A549 (cell line): Measurements from ENCODE around the gene CARD11. TPM values are rescaled to one million over a fixed set of nuclear protein-coding genes. Genes with fewer than 3 reads are reported as not detected.

Experiments
- ATAC-seq, 2 experiments: fragments of 200-7000 bp in 1 of 2; fragments of >200 bp in 1 of 2; cut with Nextera tagmentation in 1 of 2; cut with Tn5 transposase in 1 of 2; 3 replicates each; pipeline versions ENCODE4 v1.8.0 to v1.9.1; 2018 to 2020; ENCODE audit warnings: mild to moderate bottlenecking in 1 of 2, moderate library complexity in 1 of 2
- CTCF ChIA-PET: fragments of 300-600 bp; sonication (Branson Sonifier 250); formaldehyde crosslinking; extraction: SDS; loops from one replicate; lab custom pipeline; 2021; ENCODE audit warnings: antibody characterized with exemption, inconsistent platforms; lab: Yijun Ruan, JAX
- POLR2A ChIA-PET: fragments of 350-600 bp; formaldehyde crosslinking; extraction: SDS; loops from one replicate; lab custom pipeline; 2021; ENCODE audit warnings: antibody characterized with exemption, inconsistent platforms; lab: Yijun Ruan, JAX
- DNase-seq, 2 experiments: peaks; one replicate each; pipeline versions ENCODE4 v3.0.0 to v3.0.0-alpha.2; 2011 to 2016; ENCODE audit warnings: low read depth in 1 of 2, low spot score in 1 of 2
- FAIRE-seq: peaks from 2 replicates; lab custom pipeline; 2011; peaks lifted over from hg19 to GRCh38; lab: Jason Lieb, UNC
- H3K27ac ChIP-seq, 2 experiments: fragments of >200 bp; sonication (Bioruptor Twin); formaldehyde crosslinking; 3 replicates each; pipeline ENCODE4 v1.5.1; 2016 to 2017
- H3K4me1 ChIP-seq: fragments of >200 bp; sonication (Bioruptor Twin); formaldehyde crosslinking; 3 replicates; pipeline ENCODE4 v1.6.1; 2016
- H3K4me2 ChIP-seq: fragments of >200 bp; sonication (Bioruptor Twin); formaldehyde crosslinking; 3 replicates; pipeline ENCODE4 v1.6.1; 2016
- H3K4me3 ChIP-seq: fragments of >200 bp; sonication (Bioruptor Twin); formaldehyde crosslinking; 3 replicates; pipeline ENCODE4 v1.5.1; 2016
- H3K9me3 ChIP-seq: fragments of >200 bp; sonication (Bioruptor Twin); formaldehyde crosslinking; 3 replicates; pipeline ENCODE4 v1.6.1; 2016
- ATOH8 ChIP-seq: fragments of 250-450 bp; sonication (Bioruptor Pico); IDR thresholded peaks from 2 replicates; pipeline ENCODE4 v1.5.0; 2020; ENCODE audit warnings: low read depth, mild to moderate bottlenecking, moderate library complexity
- BHLHE40 ChIP-seq: IDR thresholded peaks from 2 replicates; pipeline ENCODE4 v1.6.1; 2012; ENCODE audit warnings: low read depth, low read length, inconsistent platforms
- CBX8 ChIP-seq: fragments of 200-600 bp; sonication (generic); IDR thresholded peaks from 2 replicates; pipeline ENCODE4 v1.6.1; 2016
- CTCF ChIP-seq: fragments of >200 bp; sonication (Bioruptor Twin); formaldehyde crosslinking; IDR thresholded peaks from 3 replicates; pipeline ENCODE4 v1.5.1; 2016
- EP300 ChIP-seq, 2 experiments: fragments of >200 bp; sonication (Bioruptor Twin); formaldehyde crosslinking; IDR thresholded peaks; 2 replicates in 1 of 2; 3 replicates in 1 of 2; pipeline ENCODE4 v1.6.1; 2016 to 2017
- ESRRA ChIP-seq: fragments of 150-350 bp; IDR thresholded peaks from 2 replicates; pipeline ENCODE4 v1.6.1; 2014; ENCODE audit warnings: mild to moderate bottlenecking, low read length, borderline replicate concordance
- FOXS1 ChIP-seq: fragments of 250-450 bp; sonication (Bioruptor Pico); IDR thresholded peaks from 2 replicates; pipeline ENCODE4 v1.5.0; 2020; ENCODE audit warnings: mild to moderate bottlenecking, moderate library complexity
- HEYL ChIP-seq: fragments of 250-450 bp; sonication (Bioruptor Pico); IDR thresholded peaks from 2 replicates; pipeline ENCODE4 v1.8.0; 2021; ENCODE audit warnings: mild to moderate bottlenecking, moderate library complexity
- HOXB13 ChIP-seq: fragments of 250-450 bp; sonication (Bioruptor Pico); IDR thresholded peaks from 2 replicates; pipeline ENCODE4 v1.5.0; 2020; ENCODE audit warnings: low read depth, mild to moderate bottlenecking, moderate library complexity
- HOXB5 ChIP-seq: fragments of 250-450 bp; sonication (Bioruptor Pico); IDR thresholded peaks from 2 replicates; pipeline ENCODE4 v1.5.0; 2020; ENCODE audit warnings: mild to moderate bottlenecking, moderate library complexity
- JUNB ChIP-seq: fragments of >200 bp; sonication (Bioruptor Twin); formaldehyde crosslinking; IDR thresholded peaks from 2 replicates; pipeline ENCODE4 v1.6.1; 2016
- KDM1A ChIP-seq: fragments of 200-600 bp; sonication (generic); IDR thresholded peaks from 2 replicates; pipeline ENCODE4 v1.6.1; 2016; ENCODE audit warnings: low read depth, mild to moderate bottlenecking
- MAFK ChIP-seq: fragments of 450-650 bp; IDR thresholded peaks from 2 replicates; pipeline ENCODE4 v1.6.1; 2014; ENCODE audit not compliant: partially characterized antibody
- NFE2L2 ChIP-seq: fragments of 150-350 bp; conservative IDR thresholded peaks from 2 replicates; pipeline ENCODE4 v1.6.1; 2014; ENCODE audit warnings: low read length
- NPAS2 ChIP-seq: fragments of 250-450 bp; sonication (Bioruptor Pico); IDR thresholded peaks from 2 replicates; pipeline ENCODE4 v1.8.0; 2022; ENCODE audit warnings: mild to moderate bottlenecking, moderate library complexity, borderline replicate concordance
- POLR2A ChIP-seq: IDR thresholded peaks from 2 replicates; pipeline ENCODE4 v1.6.1; 2012; ENCODE audit warnings: mild to moderate bottlenecking, low read length
- POLR2AphosphoS2 ChIP-seq: conservative IDR thresholded peaks from 2 replicates; pipeline ENCODE4 v1.6.1; 2012; ENCODE audit warnings: low read length, improper control_type of control experiment, inconsistent platforms
- RARB ChIP-seq: fragments of 250-450 bp; sonication (Bioruptor Pico); IDR thresholded peaks from 2 replicates; pipeline ENCODE4 v1.8.0; 2021; ENCODE audit warnings: mild to moderate bottlenecking, moderate library complexity
- SMC3 ChIP-seq: fragments of >200 bp; sonication (Bioruptor Twin); formaldehyde crosslinking; IDR thresholded peaks from 3 replicates; pipeline ENCODE4 v1.6.1; 2018; ENCODE audit warnings: inconsistent platforms
- ZNF302 ChIP-seq: fragments of 250-450 bp; sonication (Bioruptor Pico); IDR thresholded peaks from 2 replicates; pipeline ENCODE4 v1.9.0; 2021; ENCODE audit warnings: inconsistent platforms, mild to moderate bottlenecking, moderate library complexity
- ZSCAN20 ChIP-seq: fragments of 250-450 bp; sonication (Bioruptor Pico); IDR thresholded peaks from 2 replicates; pipeline ENCODE4 v1.8.0; 2022; ENCODE audit warnings: mild to moderate bottlenecking, moderate library complexity
- WGBS: methylation state at CpG from one replicate; pipeline ENCODE4 v1.1.6; 2017; ENCODE audit errors: missing lambda C conversion rate; 5-methylcytosine and 5-hydroxymethylcytosine counted together
- polyA plus RNA-seq, 4 experiments: library from polyadenylated mRNA; depleted of rRNA in 3 of 4; stranded (reverse); fragments of >200 nt; fragmentation: RNase III in 1 of 4; extraction: RNeasy Plus Mini Kit Qiagen cat#74134 plus additional on column Dnase treatment in 1 of 4; gene quantifications; 2 replicates in 3 of 4; 3 replicates in 1 of 4; pipeline ENCODE4 v1.2.3, GENCODE V29; 2011 to 2017
- TF ChIP-seq, protein P1 (sequence below): IDR thresholded peaks from 2 replicates; pipeline ENCODE4 v1.6.1; 2012; ENCODE audit warnings: low read depth, borderline replicate concordance
- TF ChIP-seq, protein P2 (sequence below): IDR thresholded peaks from 2 replicates; pipeline ENCODE4 v1.6.1; 2012

The CARD11 gene
- polyA plus RNA-seq, 2 of the 4 experiments (the other 2 are of a cell fraction): 0.48 to 1.1 TPM

DNA sequence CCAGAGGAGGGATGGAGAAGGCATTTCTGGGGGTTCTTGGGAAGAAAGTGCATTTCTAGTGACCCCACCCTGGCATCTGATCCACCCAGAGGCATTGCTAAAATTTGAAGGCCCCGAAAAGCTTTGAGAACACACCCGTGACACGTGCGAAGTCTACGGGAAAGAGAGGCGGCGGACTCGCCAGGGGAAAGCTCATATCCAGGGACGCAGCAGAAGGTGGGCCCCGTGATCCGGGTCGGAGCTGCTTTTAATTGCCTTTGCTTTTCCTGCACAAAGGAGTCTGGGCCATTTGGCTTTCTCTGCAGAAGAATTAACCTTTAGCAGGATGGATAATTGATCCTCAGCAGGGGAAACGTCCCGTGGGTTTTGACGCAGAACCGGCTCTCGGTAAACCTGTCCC is 50.3 kb downstream of the CARD11 start:
- no peak overlapping the region for H3K27ac ChIP-seq
- ATAC-seq (no peak), FAIRE-seq (no peak), DNase-seq (no peak)
- 77% methylated on average over 17 of the region's 17 CpGs for WGBS
- H3K4me2 ChIP-seq: no peak overlapping the region
- H3K4me3 ChIP-seq: no peak overlapping the region
- H3K9me3 ChIP-seq: no peaks in the 10 kb centered on the region
- no peak for TF ChIP-seq NFE2L2
- no peak for TF ChIP-seq SMC3
- TF ChIP-seq RARB: no peak
- no peak for TF ChIP-seq JUNB
- ChIA-PET POLR2A (no interaction called here), CTCF (interaction anchor here (1.3 kb wide), 1 partner anchor 14 kb away, joined by 3 read pairs; no protein-coding TSS in a partner anchor)
- H3K4me1 ChIP-seq: no peaks in the 10 kb centered on the region

DNA sequence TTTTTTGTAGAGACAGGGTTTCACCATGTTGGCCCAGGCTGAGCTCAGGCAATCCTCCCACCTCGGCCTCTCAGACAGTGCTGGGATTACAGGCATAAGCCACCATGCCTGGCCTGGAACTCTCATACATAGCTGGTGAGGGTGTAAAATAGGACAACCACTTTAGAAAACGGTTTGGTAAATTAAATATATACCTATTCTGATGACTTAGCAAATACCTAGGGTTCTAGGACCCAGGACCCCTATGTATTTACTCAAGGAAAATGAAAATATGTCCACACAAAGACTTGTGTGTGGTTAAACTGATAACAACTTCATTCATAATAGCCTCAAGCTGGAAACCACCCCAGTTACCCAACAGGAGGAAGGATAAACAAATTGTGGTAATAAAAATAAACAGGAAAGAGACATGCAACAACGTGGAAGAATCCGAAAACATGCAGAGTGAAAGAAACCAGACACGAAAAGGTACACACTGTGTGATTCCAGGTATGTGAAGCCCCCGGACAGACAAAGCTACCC is 52.7 kb downstream of the CARD11 start:
- ChIA-PET POLR2A (no interaction called here), CTCF (interaction anchor here (0.7 to 0.8 kb wide), 2 partner anchors 10 to 13 kb away, joined by 3 read pairs; no protein-coding TSS in a partner anchor)
- DNase-seq: no peak
- Histone ChIP-seq H3K4me3 (no peak overlapping the region), H3K27ac (no peak overlapping the region), H3K9me3 (no peaks in the 10 kb centered on the region), H3K4me2 (no peak overlapping the region), H3K4me1 (no peaks in the 10 kb centered on the region)
- no peak for ATAC-seq
- 34% methylated on average over 6 of the region's 6 CpGs for WGBS
- TF ChIP-seq BHLHE40: no peak
- TF ChIP-seq MAFK: peak; percentile 64
- TF ChIP-seq CTCF: no peak
- no peak for FAIRE-seq

DNA sequence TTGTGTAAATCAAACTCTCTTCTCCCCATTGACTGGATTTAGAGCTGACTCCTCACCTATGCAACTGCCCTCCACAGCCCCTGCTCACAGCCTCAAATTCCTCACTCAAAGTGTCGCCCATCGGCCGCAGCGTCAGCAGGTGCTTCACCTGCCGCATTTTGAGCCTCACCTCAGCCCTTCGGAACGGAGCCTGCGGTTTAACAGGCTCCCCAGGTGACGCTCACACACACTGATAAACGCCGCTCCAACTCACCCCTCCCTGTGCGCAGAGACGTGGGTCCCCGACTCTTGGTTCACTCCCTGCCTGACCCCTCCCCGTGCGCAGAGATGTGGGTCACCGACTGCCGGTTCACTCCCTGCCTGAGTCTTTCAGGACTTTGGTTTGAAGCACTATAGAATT is 57.1 kb downstream of the CARD11 start:
- CTCF ChIA-PET: interaction anchor here (0.8 to 1.8 kb wide), 2 partner anchors 10 to 11 kb away, joined by 3 to 4 read pairs; no protein-coding TSS in a partner anchor
- no peak for FAIRE-seq

GRCh38 chr7:2985866-2986265 is 57.8 kb downstream of the CARD11 start:
- POLR2A ChIA-PET: no interaction called here

More for the DNA sequence above, 57.1 kb downstream of the CARD11 start:
- H3K27ac ChIP-seq: no peak overlapping the region
- POLR2A ChIA-PET: no interaction called here
- no peak for ATAC-seq
- no peak overlapping the region for H3K4me3 ChIP-seq
- no peak for DNase-seq
- H3K4me1 ChIP-seq: no peaks in the 10 kb centered on the region
- no peaks in the 10 kb centered on the region for H3K9me3 ChIP-seq
- no peak overlapping the region for H3K4me2 ChIP-seq
- WGBS: 76% methylated on average over 18 of the region's 18 CpGs
- TF ChIP-seq ZNF302 (CRISPR knock-in tag) (no peak), HOXB13 (no peak)

More at GRCh38 chr7:2985866-2986265, 57.8 kb downstream of the CARD11 start:
- H3K4me3 ChIP-seq: no peak overlapping the region
- TF ChIP-seq ZSCAN20 (no peak), EP300 (IDR thresholded peaks at IDR 0.05) (no peak), HEYL (CRISPR knock-in tag) (no peak), RARB (no peak), CBX8 (no peak), ESRRA (no peak), ATOH8 (CRISPR knock-in tag) (no peak), POLR2AphosphoS2 (no peak), NPAS2 (no peak), KDM1A (no peak), ZNF302 (CRISPR knock-in tag) (no peak), POLR2A (no peak), HOXB5 (CRISPR knock-in tag) (no peak), FOXS1 (CRISPR knock-in tag) (no peak), BHLHE40 (no peak)
- TF ChIP-seq, protein P1, sequence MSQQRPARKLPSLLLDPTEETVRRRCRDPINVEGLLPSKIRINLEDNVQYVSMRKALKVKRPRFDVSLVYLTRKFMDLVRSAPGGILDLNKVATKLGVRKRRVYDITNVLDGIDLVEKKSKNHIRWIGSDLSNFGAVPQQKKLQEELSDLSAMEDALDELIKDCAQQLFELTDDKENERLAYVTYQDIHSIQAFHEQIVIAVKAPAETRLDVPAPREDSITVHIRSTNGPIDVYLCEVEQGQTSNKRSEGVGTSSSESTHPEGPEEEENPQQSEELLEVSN: no peak
- TF ChIP-seq, protein P2, sequence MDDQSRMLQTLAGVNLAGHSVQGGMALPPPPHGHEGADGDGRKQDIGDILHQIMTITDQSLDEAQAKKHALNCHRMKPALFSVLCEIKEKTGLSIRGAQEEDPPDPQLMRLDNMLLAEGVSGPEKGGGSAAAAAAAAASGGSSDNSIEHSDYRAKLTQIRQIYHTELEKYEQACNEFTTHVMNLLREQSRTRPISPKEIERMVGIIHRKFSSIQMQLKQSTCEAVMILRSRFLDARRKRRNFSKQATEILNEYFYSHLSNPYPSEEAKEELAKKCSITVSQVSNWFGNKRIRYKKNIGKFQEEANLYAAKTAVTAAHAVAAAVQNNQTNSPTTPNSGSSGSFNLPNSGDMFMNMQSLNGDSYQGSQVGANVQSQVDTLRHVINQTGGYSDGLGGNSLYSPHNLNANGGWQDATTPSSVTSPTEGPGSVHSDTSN: no peak
- H3K9me3 ChIP-seq: no peaks in the 10 kb centered on the region
- no peak overlapping the region for H3K4me2 ChIP-seq
- DNase-seq (no peak), ATAC-seq (no peak), FAIRE-seq (no peak)
- CTCF ChIA-PET: interaction anchor here (0.6 to 1.8 kb wide), 3 partner anchors 10 to 443 kb away, joined by 3 to 4 read pairs (median 3); no protein-coding TSS in a partner anchor
- H3K27ac ChIP-seq: no peak overlapping the region
- 50% methylated on average over 14 of the region's 14 CpGs for WGBS
- H3K4me1 ChIP-seq: no peaks in the 10 kb centered on the region
